GM04503 (cell line): Measurements from ENCODE around the gene INTS6L.
"Not testable (repeated sequence)": the region's sequence is repeated elsewhere in the genome, so short reads cannot be mapped to it uniquely, and the experiment has no call there.

ENCODE experiments used
- DNase-seq: peaks from one replicate; pipeline ENCODE4 v3.0.0-alpha.2; 2012; ENCODE audit warnings: low read depth

INTS6L gene

GRCh38 chrX:135624408-135625204 lies 104.1 kb downstream of the INTS6L start:
- not testable (repeated sequence) for DNase-seq

- no peak for DNase-seq
These were observed 105.5 kb downstream of the INTS6L start for GRCh38 chrX:135625995-135626394.

GRCh38 chrX:135629342-135629741 lies 108.9 kb downstream of the INTS6L start:
- DNase-seq: no peak
